LoVo (cell line): ENCODE measurements around the gene ABHD12B.
"Not testable (repeated sequence)": the region's sequence is repeated elsewhere in the genome, so short reads cannot be mapped to it uniquely, and the experiment has no call there.

Source experiments
- DNase-seq: peaks from one replicate; pipeline ENCODE4 v3.0.0-alpha.2; 2016; ENCODE audit warnings: low spot score

Gene ABHD12B

GRCh38 chr14:50896421-50896820, 24.6 kb downstream of the ABHD12B start:
- DNase-seq = not testable (repeated sequence)

GRCh38 chr14:50897005-50897404, 25.2 kb downstream of the ABHD12B start:
- not testable (repeated sequence) for DNase-seq

DNA sequence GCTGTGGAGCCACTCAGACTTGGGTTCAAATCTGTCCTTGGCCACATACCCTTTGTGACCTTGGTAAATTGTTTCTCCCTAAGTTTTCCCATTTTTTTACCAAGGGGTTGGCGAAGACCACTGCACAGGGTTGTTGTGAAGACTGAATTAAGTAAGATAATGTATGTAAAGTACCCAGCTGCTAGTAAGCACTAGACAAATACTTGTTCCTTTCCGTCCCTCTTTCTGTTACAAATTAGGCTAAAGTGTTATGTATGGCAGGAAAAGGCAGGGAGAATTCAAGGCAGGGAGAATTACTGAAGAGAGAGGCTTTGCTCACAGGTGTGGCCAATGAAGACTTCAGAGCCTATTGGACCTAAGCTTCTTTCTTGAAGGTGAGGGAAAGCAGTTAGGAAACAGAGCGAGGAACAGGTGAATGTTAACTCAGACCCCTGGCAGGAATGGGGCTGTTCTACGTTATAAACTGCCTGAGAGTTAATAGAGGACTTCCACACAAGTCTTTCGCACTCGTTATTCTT, 25.9 kb downstream of the ABHD12B start:
- DNase-seq = no peak

DNA sequence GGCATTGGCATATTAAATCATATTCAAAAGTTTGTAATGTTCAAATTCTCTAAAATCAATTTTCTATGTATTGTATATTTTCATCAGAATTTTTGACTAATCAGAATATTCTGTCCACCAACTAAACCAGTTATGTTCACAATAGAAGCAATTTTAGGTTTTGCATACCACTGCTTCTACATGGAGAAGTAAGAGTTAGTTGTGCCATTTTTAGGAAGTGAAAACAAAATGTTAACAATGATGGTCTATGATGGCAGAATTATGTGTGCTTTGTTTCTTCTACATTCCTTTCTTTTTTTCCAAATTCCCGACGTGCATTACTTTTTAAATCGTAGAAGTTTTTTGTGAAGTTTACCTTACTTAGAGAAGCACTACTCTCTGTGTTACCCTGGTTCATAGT, 29.5 kb downstream of the ABHD12B start:
- DNase-seq = no peak

DNA sequence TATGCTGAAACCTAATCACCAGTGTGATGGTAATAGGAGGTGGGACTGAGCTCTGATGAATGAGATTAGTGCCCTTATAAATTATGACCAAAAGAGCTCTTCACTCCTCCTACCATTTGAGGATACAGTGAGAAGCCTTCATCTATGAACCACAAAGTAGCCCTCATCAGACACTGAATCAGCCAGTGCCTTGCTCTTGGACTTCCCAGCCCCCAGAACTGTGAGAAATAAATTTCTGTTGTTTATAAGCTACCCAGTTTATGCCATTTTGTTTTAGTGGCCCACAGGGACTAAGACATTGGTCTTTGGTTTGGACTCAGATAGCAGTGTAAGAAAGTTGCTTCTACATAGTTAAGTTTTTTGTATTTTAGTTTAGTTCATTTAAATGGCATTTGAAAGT, 32.9 kb downstream of the ABHD12B start:
- DNase-seq = no peak

DNA sequence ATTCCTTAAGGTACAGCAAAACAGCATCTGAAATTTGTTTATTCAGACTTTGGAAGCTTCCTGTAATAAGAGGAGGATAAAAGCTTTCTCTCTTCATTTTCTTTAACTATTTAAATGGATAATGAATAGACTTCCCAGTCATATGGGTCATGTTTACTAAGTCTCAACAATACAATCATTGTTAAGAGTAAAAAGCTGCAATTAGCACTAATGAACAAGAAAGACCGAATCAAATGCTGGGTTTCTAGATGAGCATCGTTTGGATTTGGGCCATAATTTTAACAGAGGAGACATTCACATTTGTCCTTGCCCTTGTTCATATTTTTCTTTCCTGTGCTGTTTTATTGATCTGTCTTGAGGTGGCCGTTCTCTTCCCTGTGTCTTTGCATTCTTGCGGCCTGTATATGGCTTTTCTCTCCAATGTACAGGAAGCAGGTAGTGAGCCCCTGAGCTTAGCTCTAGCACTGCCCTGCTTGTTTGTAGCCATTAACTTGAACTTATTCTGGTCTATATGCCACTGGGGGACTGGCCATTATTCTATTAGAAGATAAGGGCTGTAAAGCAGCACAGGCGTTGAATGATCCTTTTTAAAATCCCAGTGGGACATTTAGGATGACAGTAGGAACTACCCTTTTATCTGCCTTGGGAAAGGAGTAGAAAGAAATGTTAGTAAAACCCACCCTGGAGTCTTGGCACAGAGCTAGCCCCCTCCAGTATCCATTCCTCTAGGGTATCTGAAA, 34.6 kb downstream of the ABHD12B start:
- no peak for DNase-seq

GRCh38 chr14:50910495-50911420, 38.9 kb downstream of the ABHD12B start:
- DNase-seq = no peak

- no peak for DNase-seq
Observed at GRCh38 chr14:50917449-50917848, 45.6 kb downstream of the ABHD12B start.

- DNase-seq = not testable (repeated sequence)
Observed at GRCh38 chr14:50919524-50919923, 47.7 kb downstream of the ABHD12B start.

- DNase-seq = no peak
Observed at GRCh38 chr14:50920482-50921230, 48.8 kb downstream of the ABHD12B start.

GRCh38 chr14:50922803-50923202, 51.0 kb downstream of the ABHD12B start:
- no peak for DNase-seq

GRCh38 chr14:50924236-50924635, 52.4 kb downstream of the ABHD12B start:
- no peak for DNase-seq

DNA sequence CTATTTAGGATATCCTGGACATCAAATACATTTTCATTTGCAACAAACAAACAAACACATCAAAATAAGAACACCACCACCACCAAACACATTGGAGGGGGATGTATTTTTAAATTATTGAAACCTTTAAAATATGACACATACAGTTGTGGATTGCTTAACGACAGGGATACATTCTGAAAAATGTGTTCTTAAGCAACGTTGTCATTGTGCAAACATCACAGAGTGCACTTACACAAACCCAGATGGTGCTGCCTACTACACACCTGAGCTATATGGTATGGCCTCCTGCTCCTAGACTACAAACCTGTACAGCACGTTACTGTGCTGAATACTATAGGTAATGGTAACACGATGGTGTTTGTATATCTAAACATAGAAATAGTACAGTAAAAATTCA, 53.0 kb downstream of the ABHD12B start:
- no peak for DNase-seq

DNA sequence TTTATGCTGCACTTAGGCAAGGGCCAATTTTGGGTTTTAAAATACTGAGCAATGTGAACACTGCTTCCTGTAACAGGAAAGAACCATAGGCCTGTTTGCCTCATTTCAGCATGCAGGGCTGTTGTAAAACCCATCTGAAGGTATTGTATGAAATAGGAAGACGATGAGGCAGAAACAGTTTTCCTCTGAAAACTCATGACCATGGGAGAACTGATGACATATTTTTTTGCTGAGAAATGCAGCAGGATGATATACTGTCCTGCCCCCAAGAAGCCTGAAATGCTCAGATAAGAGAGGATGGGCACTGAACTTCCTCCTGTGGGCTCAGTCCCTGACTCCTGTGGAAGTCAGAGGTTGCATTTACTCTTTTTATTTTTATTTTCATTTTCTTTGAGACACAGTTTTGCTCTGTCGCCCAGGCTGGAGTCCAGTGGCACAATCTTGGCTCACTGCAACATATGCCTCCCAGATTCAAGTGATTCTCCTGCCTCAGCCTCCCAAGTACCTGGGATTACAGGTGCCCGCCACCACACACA, 55.1 kb downstream of the ABHD12B start:
- no peak for DNase-seq

GRCh38 chr14:50928002-50928635, 56.3 kb downstream of the ABHD12B start:
- no peak for DNase-seq

GRCh38 chr14:50929506-50929905, 57.7 kb downstream of the ABHD12B start:
- DNase-seq = no peak

DNA sequence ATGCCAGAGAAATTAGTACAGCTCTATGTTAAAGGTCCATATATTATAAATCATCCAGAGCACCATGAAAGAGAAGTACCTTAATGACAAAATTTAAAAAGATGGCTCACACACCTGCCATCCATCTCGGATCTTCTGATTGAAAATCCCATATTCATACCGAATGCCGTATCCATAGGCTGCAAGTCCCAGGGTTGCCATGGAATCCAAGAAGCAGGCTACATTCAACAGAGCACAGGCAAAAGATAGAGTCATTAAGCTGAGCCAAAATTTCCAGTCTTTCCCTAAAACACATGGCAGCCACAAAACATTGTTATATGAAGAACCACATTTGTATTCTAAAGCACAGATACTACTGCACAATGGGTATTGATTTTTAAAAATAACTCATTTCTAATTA, 59.7 kb downstream of the ABHD12B start:
- DNase-seq = no peak

DNA sequence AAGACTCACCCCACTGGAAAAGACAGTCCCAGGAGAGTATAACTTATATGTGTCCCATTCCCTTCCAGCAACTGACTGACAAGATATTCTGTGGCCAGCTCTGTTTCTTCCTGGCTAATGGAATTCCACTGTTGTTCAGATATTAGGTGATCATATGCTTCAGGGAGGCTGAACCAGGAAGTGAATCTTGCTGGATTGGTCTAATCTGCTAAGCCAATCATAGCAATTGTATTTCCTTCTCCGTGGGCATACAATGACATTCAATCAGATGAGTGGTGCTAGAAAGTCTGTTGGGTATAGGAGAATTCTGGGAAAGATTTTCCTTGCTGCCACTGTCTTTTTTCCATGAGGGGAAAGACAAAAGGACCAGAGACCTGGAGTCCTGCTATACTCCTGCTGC, 60.3 kb downstream of the ABHD12B start:
- no peak for DNase-seq

DNA sequence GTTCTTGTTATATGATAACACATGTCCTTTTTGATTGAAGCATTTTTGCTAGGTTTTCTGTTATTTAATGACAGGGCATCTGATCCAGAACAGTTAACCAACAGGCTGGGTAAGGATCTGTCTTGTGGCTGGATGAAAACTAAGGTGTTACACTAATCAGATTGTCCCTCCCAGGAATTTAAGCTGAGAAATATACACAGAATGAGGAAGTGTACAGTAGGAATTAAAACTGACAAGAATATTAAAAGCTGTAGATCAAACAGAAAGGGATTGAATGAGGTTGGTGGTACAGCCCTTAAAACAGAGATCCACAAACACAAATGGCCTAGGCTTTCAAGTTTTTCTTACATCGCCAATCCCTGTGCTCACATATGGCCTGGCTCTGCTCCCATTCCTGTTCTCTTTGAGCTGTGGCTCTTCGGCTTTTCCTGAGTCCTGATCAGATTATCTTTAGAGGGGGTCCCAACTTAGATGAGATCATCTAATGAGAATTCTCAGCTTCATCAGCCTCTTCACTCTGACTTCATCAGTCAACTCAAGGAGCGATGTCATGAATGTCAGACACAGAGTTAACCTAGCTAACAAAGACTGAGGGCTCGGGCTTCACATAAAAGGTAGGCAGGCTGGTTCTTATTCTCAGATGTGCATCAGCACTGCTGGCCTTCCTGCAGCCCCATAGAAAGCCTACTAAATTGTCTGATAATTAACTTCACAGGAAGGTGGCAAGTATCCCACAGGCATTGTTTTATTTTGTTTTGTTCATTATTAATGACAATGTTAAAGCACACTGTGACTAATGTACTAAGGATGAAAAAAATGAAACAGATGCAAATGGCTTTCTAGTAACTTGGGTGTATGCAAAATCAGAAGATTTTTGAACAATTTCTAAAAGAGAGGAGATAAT, 61.0 kb downstream of the ABHD12B start:
- no peak for DNase-seq
